ENCODE data around the gene DISC1. TPM values are rescaled to one million over a fixed set of nuclear protein-coding genes. Genes with fewer than 3 reads are reported as not detected.

Gene DISC1
- total RNA-seq, 1 experiment from 2014 or later, result 2.1 TPM

DNA sequence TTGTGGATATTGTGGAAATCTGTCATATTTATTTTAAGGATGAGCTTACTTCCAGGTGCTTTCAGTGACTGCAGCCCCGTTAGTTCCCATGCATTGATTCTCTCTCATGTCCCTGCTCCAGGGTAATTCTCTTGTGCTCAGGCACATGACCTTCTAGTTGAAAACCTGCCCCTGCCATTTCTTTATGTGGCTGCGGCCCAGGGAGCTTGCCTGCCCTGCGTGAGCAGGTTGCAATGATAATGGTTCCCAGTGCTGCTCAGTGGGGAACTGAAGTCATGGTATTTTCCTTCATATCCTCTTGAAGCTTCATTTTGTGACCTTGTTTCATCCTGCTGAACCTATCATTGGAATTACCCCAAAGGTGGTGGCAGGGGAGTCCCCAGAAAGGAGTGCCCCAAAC, 229.8 kb downstream of the DISC1 start:
- H3K27ac Mint-ChIP-seq (ENCODE audit: low read depth, unreplicated experiment), result no peak overlapping the region
- peaks cover 1% of the 10 kb centered on the region for H3K4me1 Mint-ChIP-seq (ENCODE audit: insufficient read depth, unreplicated experiment)
- CTCF ChIA-PET, result interaction anchor here (0.6 to 2.9 kb wide), 7 partner anchors 11 to 776 kb away, joined by 3 to 21 read pairs (median 4); no protein-coding TSS in a partner anchor
- TF ChIP-seq, protein P1, sequence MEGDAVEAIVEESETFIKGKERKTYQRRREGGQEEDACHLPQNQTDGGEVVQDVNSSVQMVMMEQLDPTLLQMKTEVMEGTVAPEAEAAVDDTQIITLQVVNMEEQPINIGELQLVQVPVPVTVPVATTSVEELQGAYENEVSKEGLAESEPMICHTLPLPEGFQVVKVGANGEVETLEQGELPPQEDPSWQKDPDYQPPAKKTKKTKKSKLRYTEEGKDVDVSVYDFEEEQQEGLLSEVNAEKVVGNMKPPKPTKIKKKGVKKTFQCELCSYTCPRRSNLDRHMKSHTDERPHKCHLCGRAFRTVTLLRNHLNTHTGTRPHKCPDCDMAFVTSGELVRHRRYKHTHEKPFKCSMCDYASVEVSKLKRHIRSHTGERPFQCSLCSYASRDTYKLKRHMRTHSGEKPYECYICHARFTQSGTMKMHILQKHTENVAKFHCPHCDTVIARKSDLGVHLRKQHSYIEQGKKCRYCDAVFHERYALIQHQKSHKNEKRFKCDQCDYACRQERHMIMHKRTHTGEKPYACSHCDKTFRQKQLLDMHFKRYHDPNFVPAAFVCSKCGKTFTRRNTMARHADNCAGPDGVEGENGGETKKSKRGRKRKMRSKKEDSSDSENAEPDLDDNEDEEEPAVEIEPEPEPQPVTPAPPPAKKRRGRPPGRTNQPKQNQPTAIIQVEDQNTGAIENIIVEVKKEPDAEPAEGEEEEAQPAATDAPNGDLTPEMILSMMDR (IDR thresholded peaks at IDR 0.05; ENCODE audit: unreplicated experiment), result no peak
- H3K4me3 Mint-ChIP-seq (ENCODE audit: unreplicated experiment), result no peak overlapping the region
- BruUV-seq (replicated peaks), result no TSS peak
- POLR2A ChIA-PET, result interaction anchor here (0.6 to 1.2 kb wide), 2 partner anchors 88 to 143 kb away, joined by 3 to 5 read pairs; no protein-coding TSS in a partner anchor
- DNase-seq (ENCODE audit: unreplicated experiment), result no peak
- no peaks in the 10 kb centered on the region for H3K9me3 Mint-ChIP-seq (ENCODE audit: unreplicated experiment)
- intact Hi-C loops (cut with micrococcal nuclease), result no loop called here
- H3K36me3 Mint-ChIP-seq (ENCODE audit: insufficient read depth, unreplicated experiment), result no peaks in the 10 kb centered on the region
- no peaks in the 10 kb centered on the region for H3K27me3 Mint-ChIP-seq (ENCODE audit: insufficient read depth, unreplicated experiment)

DNA sequence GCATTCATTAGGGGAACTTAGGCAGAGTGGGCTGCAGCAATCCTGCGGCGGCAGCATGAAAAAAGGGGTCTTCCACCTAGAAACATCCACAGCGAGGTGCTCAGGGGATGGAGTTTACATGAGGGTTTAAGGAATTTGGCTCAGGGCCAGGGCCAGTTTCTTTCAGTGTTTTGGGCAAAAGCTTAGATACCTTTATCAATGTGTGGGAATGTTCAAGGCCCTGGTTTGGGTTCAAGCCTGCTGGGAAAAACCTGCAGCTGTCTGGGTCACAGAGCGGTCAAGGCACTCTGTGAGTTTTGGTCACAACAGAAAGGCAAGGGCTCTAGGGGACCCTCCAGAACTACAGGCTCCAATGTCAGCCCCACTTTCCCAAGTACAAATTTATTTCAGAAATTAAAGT, 230.3 kb downstream of the DISC1 start:
- intact Hi-C loops (cut with micrococcal nuclease), result no loop called here
- TF ChIP-seq, protein P1 (IDR thresholded peaks at IDR 0.05; ENCODE audit: unreplicated experiment), result no peak
- no peaks in the 10 kb centered on the region for H3K27me3 Mint-ChIP-seq (ENCODE audit: insufficient read depth, unreplicated experiment)
- no peak for DNase-seq (ENCODE audit: unreplicated experiment)
- H3K27ac Mint-ChIP-seq (ENCODE audit: low read depth, unreplicated experiment), result no peak overlapping the region
- peaks cover 6% of the 10 kb centered on the region for H3K4me1 Mint-ChIP-seq (ENCODE audit: insufficient read depth, unreplicated experiment)
- no TSS peak for BruUV-seq (replicated peaks)
- H3K4me3 Mint-ChIP-seq (ENCODE audit: unreplicated experiment), result no peak overlapping the region
- ChIA-PET POLR2A (interaction anchor here (1.2 kb wide), 1 partner anchor 142 kb away, joined by 5 read pairs; no protein-coding TSS in a partner anchor), CTCF (interaction anchor here (0.6 to 2.9 kb wide), 6 partner anchors 10 to 776 kb away, joined by 4 to 21 read pairs (median 5); no protein-coding TSS in a partner anchor)
- H3K36me3 Mint-ChIP-seq (ENCODE audit: insufficient read depth, unreplicated experiment), result no peaks in the 10 kb centered on the region
- H3K9me3 Mint-ChIP-seq (ENCODE audit: unreplicated experiment), result no peaks in the 10 kb centered on the region

DNA sequence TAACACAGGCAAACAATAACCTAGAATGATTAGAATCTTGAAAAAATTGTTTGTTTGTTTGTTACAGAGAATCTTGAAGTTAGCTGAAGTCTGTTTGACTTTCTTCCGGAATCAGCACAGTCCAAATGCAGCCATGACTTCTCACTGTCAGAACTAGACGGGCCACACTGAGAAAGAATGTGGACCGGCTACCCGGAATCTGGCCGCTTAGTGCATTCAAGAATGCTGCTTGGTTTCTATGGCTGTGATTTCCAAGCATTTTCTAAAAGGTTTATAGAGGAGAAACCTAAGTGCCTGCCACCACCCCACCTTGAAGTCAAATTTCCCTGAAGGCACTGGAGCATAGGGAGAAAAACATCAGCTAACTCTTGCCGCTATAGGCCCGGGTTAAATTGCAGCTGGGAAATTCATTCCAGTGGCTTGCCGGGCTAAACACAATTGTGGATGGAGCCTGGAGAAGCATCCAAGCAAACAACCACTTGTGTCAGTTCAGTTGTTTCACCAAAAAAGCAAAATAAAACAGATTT, 231.1 kb downstream of the DISC1 start:
- TF ChIP-seq, protein P1 (IDR thresholded peaks at IDR 0.05; ENCODE audit: unreplicated experiment), result no peak
- no peaks in the 10 kb centered on the region for H3K9me3 Mint-ChIP-seq (ENCODE audit: unreplicated experiment)
- H3K36me3 Mint-ChIP-seq (ENCODE audit: insufficient read depth, unreplicated experiment), result no peaks in the 10 kb centered on the region
- no peak for DNase-seq (ENCODE audit: unreplicated experiment)
- no TSS peak for BruUV-seq (replicated peaks)
- ChIA-PET CTCF (interaction anchor here (1.5 to 2.9 kb wide), 3 partner anchors 10 to 15 kb away, joined by 4 to 21 read pairs (median 8); no protein-coding TSS in a partner anchor), POLR2A (interaction anchor here (0.6 to 0.7 kb wide), 2 partner anchors 29 to 1073 kb away, joined by 3 read pairs; no protein-coding TSS in a partner anchor)
- intact Hi-C loops (cut with micrococcal nuclease), result no loop called here
- no peaks in the 10 kb centered on the region for H3K27me3 Mint-ChIP-seq (ENCODE audit: insufficient read depth, unreplicated experiment)
- peaks cover 6% of the 10 kb centered on the region for H3K4me1 Mint-ChIP-seq (ENCODE audit: insufficient read depth, unreplicated experiment)
- no peak overlapping the region for H3K4me3 Mint-ChIP-seq (ENCODE audit: unreplicated experiment)
- no peak overlapping the region for H3K27ac Mint-ChIP-seq (ENCODE audit: low read depth, unreplicated experiment)

DNA sequence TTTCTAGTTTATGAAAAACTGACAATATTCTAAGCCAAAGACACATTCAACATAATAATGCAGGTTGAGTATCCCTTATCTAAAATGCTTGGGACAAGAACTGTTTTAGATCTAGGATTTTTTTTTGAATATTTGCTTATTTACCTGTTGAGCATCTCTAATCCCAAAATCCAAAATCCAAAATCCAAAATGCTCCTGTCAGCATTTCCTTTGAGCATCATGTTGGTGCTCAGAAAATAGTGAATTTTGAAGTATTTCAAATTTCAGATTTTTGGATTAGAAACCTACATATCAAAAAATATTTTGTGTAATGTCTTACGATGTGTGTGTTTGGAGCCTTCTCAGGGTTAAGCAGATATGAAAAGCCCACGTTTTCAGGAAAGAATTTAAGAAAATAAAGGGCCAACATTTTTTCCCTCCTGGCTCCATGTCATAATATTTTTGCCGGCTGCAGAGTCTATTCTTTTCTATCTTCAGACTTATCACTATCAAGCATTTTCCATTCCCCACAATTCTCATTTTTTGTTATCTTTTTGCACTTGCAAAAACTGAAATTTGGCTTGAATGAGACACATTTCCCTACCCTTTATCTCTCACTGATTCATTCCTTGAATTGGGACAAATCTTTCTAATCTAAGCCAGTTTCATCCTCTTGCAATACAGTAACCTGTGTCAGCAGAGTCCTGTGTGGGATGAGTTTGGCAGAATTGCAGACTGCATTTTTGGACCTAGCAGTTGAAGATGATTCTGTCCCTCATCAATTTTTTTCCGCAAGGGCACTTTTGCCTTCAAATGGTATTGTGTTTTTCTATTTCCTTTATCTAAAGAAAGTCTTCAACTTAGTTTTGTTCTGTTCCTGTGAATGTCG, 233.9 kb downstream of the DISC1 start:
- TF ChIP-seq, protein P1 (IDR thresholded peaks at IDR 0.05; ENCODE audit: unreplicated experiment), result no peak
- H3K27me3 Mint-ChIP-seq (ENCODE audit: insufficient read depth, unreplicated experiment), result no peaks in the 10 kb centered on the region
- no peak overlapping the region for H3K4me3 Mint-ChIP-seq (ENCODE audit: unreplicated experiment)
- ChIA-PET CTCF (interaction anchor here (0.7 to 8.9 kb wide), 3 partner anchors 124 to 765 kb away, joined by 3 to 154 read pairs (median 5); no protein-coding TSS in a partner anchor), POLR2A (interaction anchor here (1.8 kb wide), 1 partner anchor 769 kb away, joined by 6 read pairs; the partner anchor contains the start of gene SIPA1L2)
- H3K9me3 Mint-ChIP-seq (ENCODE audit: unreplicated experiment), result no peaks in the 10 kb centered on the region
- peaks cover 6% of the 10 kb centered on the region for H3K4me1 Mint-ChIP-seq (ENCODE audit: insufficient read depth, unreplicated experiment)
- H3K27ac Mint-ChIP-seq (ENCODE audit: low read depth, unreplicated experiment), result no peak overlapping the region
- no TSS peak for BruUV-seq (replicated peaks)
- intact Hi-C loops (cut with micrococcal nuclease), result no loop called here
- DNase-seq (ENCODE audit: unreplicated experiment), result no peak
- H3K36me3 Mint-ChIP-seq (ENCODE audit: insufficient read depth, unreplicated experiment), result no peaks in the 10 kb centered on the region

Measured in MCF 10A (cell line).